ENCODE data around the gene EVI5. TPM values are rescaled to one million over a fixed set of nuclear protein-coding genes. Genes with fewer than 3 reads are reported as not detected.
A peak's percentile ranks its signal among the peaks of the same experiment; 100 is the strongest.

The EVI5 gene
- total and polyA plus RNA-seq, 10 of the 15 experiments (the other 5 are each of a cell fraction or from before 2014, with no cell fraction given) = 0.27 to 6.8 (median 1.7) TPM

DNA sequence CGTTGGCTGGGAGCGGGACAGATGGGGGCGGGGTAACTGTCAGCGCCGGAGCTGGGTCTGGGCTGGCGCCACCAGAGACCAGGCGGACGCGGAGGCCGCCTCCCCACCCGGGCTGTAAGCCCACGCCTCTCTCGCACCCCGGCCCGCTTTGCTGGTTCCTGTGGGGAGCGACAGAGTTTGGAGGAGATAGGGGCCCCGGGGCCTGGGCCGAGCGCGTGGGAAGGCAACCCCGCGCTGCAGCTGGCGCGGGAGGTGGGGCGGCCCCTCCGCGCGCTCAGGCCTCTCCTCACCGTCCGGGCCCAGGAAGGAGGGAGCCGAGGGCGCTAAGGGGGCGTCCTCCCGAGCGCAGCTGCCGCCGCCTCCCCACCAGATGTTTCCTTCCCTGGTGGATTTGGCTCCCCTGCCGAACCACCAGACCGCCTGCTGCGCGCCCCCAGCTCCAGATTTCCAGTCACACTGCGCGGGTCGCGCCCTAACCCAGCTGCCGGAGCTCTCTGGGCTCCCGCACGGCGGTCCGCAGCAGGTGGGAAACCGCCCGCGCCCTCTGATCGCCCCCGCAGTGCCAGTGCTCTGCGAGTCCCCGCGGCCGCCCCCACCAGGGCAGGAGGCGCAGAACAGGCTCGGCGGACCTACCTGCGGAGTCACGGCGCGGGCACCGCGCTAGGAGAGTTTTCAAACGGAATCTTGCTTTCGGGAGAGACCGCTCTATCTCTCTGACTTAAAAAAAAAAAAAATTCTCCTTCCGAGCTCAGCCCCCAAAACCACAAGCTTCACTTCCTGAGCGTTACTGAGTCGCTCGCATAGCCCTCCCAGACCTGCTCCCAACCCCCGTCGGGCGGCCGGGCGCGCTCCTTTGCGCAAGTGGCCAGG lies 299.3 kb downstream of the EVI5 start (continued):
- TF ChIP-seq, protein P1, sequence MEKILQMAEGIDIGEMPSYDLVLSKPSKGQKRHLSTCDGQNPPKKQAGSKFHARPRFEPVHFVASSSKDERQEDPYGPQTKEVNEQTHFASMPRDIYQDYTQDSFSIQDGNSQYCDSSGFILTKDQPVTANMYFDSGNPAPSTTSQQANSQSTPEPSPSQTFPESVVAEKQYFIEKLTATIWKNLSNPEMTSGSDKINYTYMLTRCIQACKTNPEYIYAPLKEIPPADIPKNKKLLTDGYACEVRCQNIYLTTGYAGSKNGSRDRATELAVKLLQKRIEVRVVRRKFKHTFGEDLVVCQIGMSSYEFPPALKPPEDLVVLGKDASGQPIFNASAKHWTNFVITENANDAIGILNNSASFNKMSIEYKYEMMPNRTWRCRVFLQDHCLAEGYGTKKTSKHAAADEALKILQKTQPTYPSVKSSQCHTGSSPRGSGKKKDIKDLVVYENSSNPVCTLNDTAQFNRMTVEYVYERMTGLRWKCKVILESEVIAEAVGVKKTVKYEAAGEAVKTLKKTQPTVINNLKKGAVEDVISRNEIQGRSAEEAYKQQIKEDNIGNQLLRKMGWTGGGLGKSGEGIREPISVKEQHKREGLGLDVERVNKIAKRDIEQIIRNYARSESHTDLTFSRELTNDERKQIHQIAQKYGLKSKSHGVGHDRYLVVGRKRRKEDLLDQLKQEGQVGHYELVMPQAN (conservative IDR thresholded peaks at IDR 0.05) = peak; percentile 48
- TF ChIP-seq MTA2 (IDR thresholded peaks at IDR 0.05; ENCODE audit: low read depth) = no peak
- 0 out of 2 replicates have a peak, but pooled peaks have one; percentile 30 for TF ChIP-seq CHD2 (IDR thresholded peaks at IDR 0.05; ENCODE audit: borderline replicate concordance, low read depth, low read length)
- TF ChIP-seq SP1 (IDR thresholded peaks at IDR 0.05; ENCODE audit: low read depth, low read length) = no peak
- TF ChIP-seq DPF2 (IDR thresholded peaks at IDR 0.05) = peak; percentile 93
- TF ChIP-seq ZNF207 (IDR thresholded peaks at IDR 0.05; ENCODE audit: borderline replicate concordance) = 0 out of 2 replicates have a peak, but pooled peaks have one; percentile 61
- peak; percentile 12; the same call in 1 of the 2 replicates for TF ChIP-seq MXI1 (IDR thresholded peaks at IDR 0.05; ENCODE audit: low read depth, low read length)
- TF ChIP-seq ATF7 (IDR thresholded peaks at IDR 0.05; ENCODE audit: low read depth) = peak; percentile 41
- TF ChIP-seq MEF2A (IDR thresholded peaks at IDR 0.05; ENCODE audit: insufficient read depth, low read depth, low read length) = 0 out of 2 replicates have a peak, but pooled peaks have one; percentile 45
- TF ChIP-seq JUNB (IDR thresholded peaks at IDR 0.05) = no peak
- no peak for TF ChIP-seq ZNF24 (IDR thresholded peaks at IDR 0.05)
- no peak for TF ChIP-seq KDM1A (IDR thresholded peaks at IDR 0.05; ENCODE audit: borderline replicate concordance)
- 0 out of 2 replicates have a peak, but pooled peaks have one; percentile 21 for TF ChIP-seq STAT1 (conservative IDR thresholded peaks at IDR 0.05)
- TF ChIP-seq FOXK2 (IDR thresholded peaks at IDR 0.05) = no peak
- TF ChIP-seq SREBF1 (IDR thresholded peaks at IDR 0.05; ENCODE audit: low read length) = no peak
- peak; percentile 74 for TF ChIP-seq POLR2A (IDR thresholded peaks at IDR 0.05; ENCODE audit: low read depth, low read length)
- no peak for TF ChIP-seq SMAD1 (IDR thresholded peaks at IDR 0.05; ENCODE audit: low read depth, partially characterized antibody)
- no peak for TF ChIP-seq SREBF2 (IDR thresholded peaks at IDR 0.05; ENCODE audit: low read length)
- peak; percentile 64 to 75 for TF ChIP-seq IKZF2 (IDR thresholded peaks at IDR 0.05)
- no peak for TF ChIP-seq ETV6 (conservative IDR thresholded peaks at IDR 0.05 in 1 of 2, IDR thresholded peaks at IDR 0.05 in 1 of 2; ENCODE audit: borderline replicate concordance in 1 of 2, low read depth in 1 of 2)
- peak; percentile 45 for TF ChIP-seq RAD21 (IDR thresholded peaks at IDR 0.05; ENCODE audit: insufficient read depth, low read depth, low read length)
- no peak for TF ChIP-seq ZNF622 (IDR thresholded peaks at IDR 0.05)
- TF ChIP-seq SIX5 (IDR thresholded peaks at IDR 0.05; ENCODE audit: low read depth, low read length, severe bottlenecking) = no peak
- TF ChIP-seq HCFC1 (IDR thresholded peaks at IDR 0.05; ENCODE audit: low read length) = no peak
- no peak for TF ChIP-seq CHD1 (IDR thresholded peaks at IDR 0.05; ENCODE audit: low read depth, low read length)
- TF ChIP-seq, protein P2, sequence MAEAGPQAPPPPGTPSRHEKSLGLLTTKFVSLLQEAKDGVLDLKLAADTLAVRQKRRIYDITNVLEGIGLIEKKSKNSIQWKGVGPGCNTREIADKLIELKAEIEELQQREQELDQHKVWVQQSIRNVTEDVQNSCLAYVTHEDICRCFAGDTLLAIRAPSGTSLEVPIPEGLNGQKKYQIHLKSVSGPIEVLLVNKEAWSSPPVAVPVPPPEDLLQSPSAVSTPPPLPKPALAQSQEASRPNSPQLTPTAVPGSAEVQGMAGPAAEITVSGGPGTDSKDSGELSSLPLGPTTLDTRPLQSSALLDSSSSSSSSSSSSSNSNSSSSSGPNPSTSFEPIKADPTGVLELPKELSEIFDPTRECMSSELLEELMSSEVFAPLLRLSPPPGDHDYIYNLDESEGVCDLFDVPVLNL (IDR thresholded peaks at IDR 0.05; ENCODE audit: low read depth, low read length) = no peak
- TF ChIP-seq, protein P3, sequence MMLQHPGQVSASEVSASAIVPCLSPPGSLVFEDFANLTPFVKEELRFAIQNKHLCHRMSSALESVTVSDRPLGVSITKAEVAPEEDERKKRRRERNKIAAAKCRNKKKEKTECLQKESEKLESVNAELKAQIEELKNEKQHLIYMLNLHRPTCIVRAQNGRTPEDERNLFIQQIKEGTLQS (IDR thresholded peaks at IDR 0.05; ENCODE audit: borderline replicate concordance, extremely low read depth, low read depth, low read length) = no peak
- TF ChIP-seq, protein P4, sequence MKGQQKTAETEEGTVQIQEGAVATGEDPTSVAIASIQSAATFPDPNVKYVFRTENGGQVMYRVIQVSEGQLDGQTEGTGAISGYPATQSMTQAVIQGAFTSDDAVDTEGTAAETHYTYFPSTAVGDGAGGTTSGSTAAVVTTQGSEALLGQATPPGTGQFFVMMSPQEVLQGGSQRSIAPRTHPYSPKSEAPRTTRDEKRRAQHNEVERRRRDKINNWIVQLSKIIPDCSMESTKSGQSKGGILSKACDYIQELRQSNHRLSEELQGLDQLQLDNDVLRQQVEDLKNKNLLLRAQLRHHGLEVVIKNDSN (IDR thresholded peaks at IDR 0.05; ENCODE audit: borderline replicate concordance, extremely low read length, insufficient read depth, low read depth, low read length) = no peak
